NCI-H446 treated with DMSO at 0.1 percent for 48 hours (cell line): ENCODE results near the gene BBS5.
"Not testable (repeated sequence)": the region's sequence is repeated elsewhere in the genome, so short reads cannot be mapped to it uniquely, and the experiment has no call there.

Experiments
- DNase-seq: peaks from one replicate; lab custom pipeline; 2025; lab: John Stamatoyannopoulos, UW

Gene BBS5

GRCh38 chr2:169479257-169480078 is at the start of gene BBS5:
TSS of gene BBS5 (plus strand) at chr2:169479494. CDS start at chr2:169479554, 60 bp downstream.
- DNase-seq: peak; percentile 64

GRCh38 chr2:169431772-169432171 is 47.5 kb upstream of the BBS5 start:
- not testable (repeated sequence) for DNase-seq

GRCh38 chr2:169434236-169434635 is 45.1 kb upstream of the BBS5 start:
- DNase-seq: not testable (repeated sequence)

GRCh38 chr2:169438466-169439072 is 40.7 kb upstream of the BBS5 start:
- DNase-seq: no peak

- DNase-seq: no peak
These were observed 39.4 kb upstream of the BBS5 start for GRCh38 chr2:169439900-169440299.

- DNase-seq: no peak
These were observed 32.8 kb upstream of the BBS5 start for GRCh38 chr2:169446452-169446851.

- DNase-seq: no peak
These were observed 31.0 kb upstream of the BBS5 start for GRCh38 chr2:169448316-169448715.

GRCh38 chr2:169448865-169449264 is 30.4 kb upstream of the BBS5 start:
- DNase-seq: no peak

- peak; percentile 36 for DNase-seq
These were observed 27.2 kb upstream of the BBS5 start for GRCh38 chr2:169452080-169452479.

- DNase-seq: not testable (repeated sequence)
These were observed 26.2 kb upstream of the BBS5 start for GRCh38 chr2:169453044-169453443.

GRCh38 chr2:169461143-169461542 is 18.2 kb upstream of the BBS5 start:
- no peak for DNase-seq

GRCh38 chr2:169462896-169463695 is 16.2 kb upstream of the BBS5 start:
- DNase-seq: no peak

GRCh38 chr2:169464466-169464865 is 14.8 kb upstream of the BBS5 start:
- no peak for DNase-seq

GRCh38 chr2:169464882-169465281 is 14.4 kb upstream of the BBS5 start:
- DNase-seq: no peak

- no peak for DNase-seq
These were observed 10.5 kb upstream of the BBS5 start for GRCh38 chr2:169468841-169469240.

GRCh38 chr2:169469952-169470572 is 9.2 kb upstream of the BBS5 start:
- no peak for DNase-seq

- DNase-seq: no peak
These were observed 7.0 kb upstream of the BBS5 start for GRCh38 chr2:169472249-169472648.

- DNase-seq: no peak
These were observed 2.8 kb upstream of the BBS5 start for GRCh38 chr2:169476459-169476858.

- no peak for DNase-seq
These were observed 955 bp upstream of the BBS5 start for GRCh38 chr2:169478339-169478738.

GRCh38 chr2:169478745-169479256 is 493 bp upstream of the BBS5 start:
- DNase-seq: no peak

GRCh38 chr2:169480079-169480465 is 778 bp downstream of the BBS5 start:
- no peak for DNase-seq

- DNase-seq: no peak
These were observed 6.4 kb downstream of the BBS5 start for GRCh38 chr2:169485650-169486138.
